HUDEP-2 (cell line): ENCODE data around the gene C14orf180.
"Not testable (repeated sequence)": the region's sequence is repeated elsewhere in the genome, so short reads cannot be mapped to it uniquely, and the experiment has no call there.

Source experiments
- DNase-seq, 76 experiments: peaks; one replicate each; lab custom pipeline; 2025; ENCODE audit not compliant: unreplicated experiment in 76 of 76; lab: John Stamatoyannopoulos, UW

C14orf180 gene

GRCh38 chr14:104576232-104576969 lies 3.2 kb upstream of the C14orf180 start:
- DNase-seq = peak in 22 of 76 experiments; percentile 17 to 57 (median 30)

GRCh38 chr14:104576970-104577332 lies 2.6 kb upstream of the C14orf180 start:
- DNase-seq = peak in 4 of 76 experiments; percentile 32 to 47 (median 39)

- DNase-seq = no peak
Measured at GRCh38 chr14:104577426-104577825, 2.1 kb upstream of the C14orf180 start.

GRCh38 chr14:104577847-104578301 lies 1.7 kb upstream of the C14orf180 start:
- DNase-seq = peak in 28 of 76 experiments; percentile 11 to 54 (median 25)

- DNase-seq = no peak
Measured at GRCh38 chr14:104578321-104578720, 1.2 kb upstream of the C14orf180 start.

DNA sequence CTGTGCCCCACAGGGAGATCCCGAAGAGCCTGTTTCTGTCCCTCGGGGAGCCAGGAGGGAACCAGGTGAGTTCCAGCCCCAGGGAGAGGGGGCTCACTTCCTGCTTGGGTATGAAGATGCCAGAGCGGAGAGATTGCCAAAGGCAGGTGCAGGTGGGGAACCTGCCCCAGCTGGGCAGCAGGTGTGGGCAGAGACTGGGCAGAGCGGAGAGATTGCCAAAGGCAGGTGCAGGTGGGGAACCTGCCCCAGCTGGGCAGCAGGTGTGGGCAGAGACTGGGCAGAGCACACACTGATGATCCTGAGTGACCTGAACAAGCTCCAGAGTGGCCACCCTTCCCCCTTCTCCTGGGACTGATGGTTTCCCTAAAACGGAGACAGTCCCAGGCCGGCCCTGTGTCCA lies 375 bp downstream of the C14orf180 start:
- not testable (repeated sequence) for DNase-seq

DNA sequence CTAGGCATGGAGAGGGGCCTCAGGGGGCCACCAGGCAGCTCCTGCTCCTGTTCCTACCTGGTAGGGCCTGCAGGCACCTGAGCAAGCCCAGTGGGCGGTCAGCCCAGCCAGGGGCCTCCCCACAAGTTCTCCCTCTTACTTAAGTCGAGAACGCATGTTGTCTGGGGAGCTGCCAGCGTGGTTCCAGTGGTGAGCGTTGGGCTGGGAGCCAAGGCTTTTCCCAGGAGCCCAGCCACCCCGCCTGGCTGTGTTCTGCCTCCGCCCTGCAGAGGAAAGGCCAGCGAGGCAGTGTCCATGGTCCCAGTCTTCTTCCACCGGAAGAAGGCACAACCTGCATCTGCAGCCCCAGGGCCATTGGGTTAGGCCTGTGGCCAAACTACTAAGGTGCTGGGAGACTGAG lies 1.4 kb downstream of the C14orf180 start:
- peak in 16 of 76 experiments; percentile 10 to 58 (median 32) for DNase-seq

DNA sequence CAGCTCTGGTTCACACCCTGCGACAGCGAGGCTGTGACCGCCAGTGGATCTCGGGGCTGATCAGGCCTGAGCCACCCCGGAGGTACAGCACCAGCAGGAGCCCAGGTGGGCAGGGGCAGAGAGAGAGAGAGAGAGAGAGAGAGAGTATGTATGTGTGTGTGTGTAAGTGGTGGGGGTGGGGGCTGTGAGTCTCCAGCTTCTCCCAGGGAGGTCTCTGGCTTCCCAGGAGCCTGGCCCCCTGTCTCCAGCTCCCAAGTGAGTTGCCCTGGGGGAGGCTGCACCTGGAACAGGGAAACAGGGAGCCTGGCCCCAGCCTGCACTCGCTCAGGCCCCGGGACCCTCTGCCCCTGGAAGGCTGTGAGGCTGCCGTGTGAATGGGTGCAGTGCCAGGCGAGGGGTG lies 2.0 kb downstream of the C14orf180 start:
- DNase-seq = peak in 3 of 76 experiments; percentile 27 to 52 (median 33)

DNA sequence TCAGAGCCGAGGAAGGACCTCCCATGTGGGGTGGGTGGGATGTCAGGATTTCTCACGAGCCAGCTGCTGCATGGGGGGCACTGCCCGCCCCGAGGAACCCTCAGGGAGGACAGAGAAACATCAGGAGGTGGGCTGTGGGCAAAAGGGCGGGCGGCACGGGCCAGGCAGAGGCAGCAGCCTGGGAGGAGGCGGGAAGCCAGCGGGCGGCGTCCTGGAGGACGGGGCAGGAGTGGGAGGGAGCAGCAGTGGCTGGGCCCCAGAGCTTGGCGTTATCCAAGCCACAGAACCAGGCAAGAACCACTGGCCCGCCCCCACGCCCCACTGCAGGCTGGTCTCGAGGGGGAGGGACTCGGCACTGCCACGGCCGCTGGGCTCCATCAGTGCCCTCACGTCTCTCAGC lies 2.4 kb downstream of the C14orf180 start:
- peak in 59 of 76 experiments; percentile 12 to 87 (median 60) for DNase-seq

DNA sequence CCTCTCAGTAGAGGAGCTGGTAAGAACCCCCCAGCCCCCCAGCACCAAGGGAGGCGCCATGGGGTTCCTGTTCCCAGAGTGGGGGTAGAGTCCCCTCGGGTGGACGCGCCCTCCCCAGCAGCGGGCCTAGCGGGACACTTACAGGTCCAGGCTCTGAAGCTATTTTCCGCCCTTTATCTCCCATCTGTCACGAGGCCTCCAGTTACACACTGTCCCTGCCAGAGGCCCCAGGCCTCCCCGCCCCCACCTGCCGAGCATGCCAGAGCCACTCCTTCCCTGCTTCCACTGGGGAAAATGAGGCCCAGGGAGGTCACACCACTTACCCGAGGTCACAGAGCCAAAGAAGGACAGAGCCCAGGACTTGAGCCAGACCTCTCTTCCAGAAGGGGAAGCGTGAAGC lies 3.1 kb downstream of the C14orf180 start:
- DNase-seq = peak in 63 of 76 experiments; percentile 14 to 89 (median 65)

GRCh38 chr14:104583424-104584306 lies 4.1 kb downstream of the C14orf180 start:
- no peak for DNase-seq

DNA sequence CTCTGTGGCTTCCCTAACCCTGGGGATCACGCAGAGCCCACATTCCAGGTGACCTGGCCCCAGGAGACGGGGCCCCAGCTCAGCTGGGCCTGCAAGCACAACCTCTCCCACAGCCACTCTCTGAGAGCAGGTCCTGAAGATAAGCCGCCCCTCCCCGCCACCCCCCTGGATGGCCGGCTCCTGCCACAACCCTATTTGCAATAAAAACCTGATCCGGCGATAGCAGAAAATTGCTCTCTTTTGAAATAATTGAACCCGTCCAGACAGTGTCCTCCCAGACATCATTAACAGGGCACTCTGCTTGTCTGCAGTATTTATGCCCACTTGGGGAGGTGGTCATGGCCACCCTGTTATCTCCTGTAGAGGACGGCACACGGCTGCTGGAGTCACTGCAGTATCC lies 5.0 kb downstream of the C14orf180 start:
- peak in 15 of 76 experiments; percentile 5 to 53 (median 23) for DNase-seq

GRCh38 chr14:104585966-104586697 lies 6.6 kb downstream of the C14orf180 start:
- DNase-seq = no peak

- DNase-seq = peak in 54 of 76 experiments; percentile 4 to 77 (median 47)
Measured at GRCh38 chr14:104586832-104587620, 7.5 kb downstream of the C14orf180 start.

DNA sequence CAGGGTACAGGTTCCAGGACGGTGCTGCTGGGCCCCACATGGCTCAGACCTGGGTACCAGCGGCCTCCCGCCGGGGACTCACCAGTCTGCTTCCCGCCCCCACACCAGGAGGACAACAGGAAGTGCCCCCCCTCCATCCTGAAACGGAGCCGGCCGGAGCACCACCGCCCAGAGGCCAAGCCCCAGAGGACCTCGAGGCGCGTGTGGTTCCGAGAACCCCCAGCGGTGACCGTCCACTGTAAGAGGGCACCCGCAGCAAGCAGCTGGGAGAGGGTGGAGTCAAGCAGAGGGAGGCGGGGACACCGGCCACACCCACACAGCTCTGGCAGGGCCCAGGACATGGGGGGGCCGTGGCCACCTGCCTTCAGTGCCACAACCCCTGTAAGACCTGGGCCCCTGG lies 8.1 kb downstream of the C14orf180 start:
- DNase-seq = peak in 4 of 76 experiments; percentile 14 to 37 (median 24)

GRCh38 chr14:104588066-104588857 lies 8.7 kb downstream of the C14orf180 start:
- no peak for DNase-seq

GRCh38 chr14:104589338-104590195 lies 10.0 kb downstream of the C14orf180 start:
- no peak for DNase-seq
